A549 treated with Mapracorat at 1 μM for 4 hours (cell line): ENCODE results near the gene DPH1. TPM values are rescaled to one million over a fixed set of nuclear protein-coding genes. Genes with fewer than 3 reads are reported as not detected.

Experiments used
- total RNA-seq: library from RNA; stranded (reverse); fragments of 200-300 nt; extraction: Qiagen RNA extraction; gene quantifications from 5 replicates; pipeline ENCODE4 v1.2.3, GENCODE V29; 2022

Gene DPH1
- total RNA-seq, result 38.2 to 45.5 TPM (median 44.4 TPM) in 5 replicates

DNA sequence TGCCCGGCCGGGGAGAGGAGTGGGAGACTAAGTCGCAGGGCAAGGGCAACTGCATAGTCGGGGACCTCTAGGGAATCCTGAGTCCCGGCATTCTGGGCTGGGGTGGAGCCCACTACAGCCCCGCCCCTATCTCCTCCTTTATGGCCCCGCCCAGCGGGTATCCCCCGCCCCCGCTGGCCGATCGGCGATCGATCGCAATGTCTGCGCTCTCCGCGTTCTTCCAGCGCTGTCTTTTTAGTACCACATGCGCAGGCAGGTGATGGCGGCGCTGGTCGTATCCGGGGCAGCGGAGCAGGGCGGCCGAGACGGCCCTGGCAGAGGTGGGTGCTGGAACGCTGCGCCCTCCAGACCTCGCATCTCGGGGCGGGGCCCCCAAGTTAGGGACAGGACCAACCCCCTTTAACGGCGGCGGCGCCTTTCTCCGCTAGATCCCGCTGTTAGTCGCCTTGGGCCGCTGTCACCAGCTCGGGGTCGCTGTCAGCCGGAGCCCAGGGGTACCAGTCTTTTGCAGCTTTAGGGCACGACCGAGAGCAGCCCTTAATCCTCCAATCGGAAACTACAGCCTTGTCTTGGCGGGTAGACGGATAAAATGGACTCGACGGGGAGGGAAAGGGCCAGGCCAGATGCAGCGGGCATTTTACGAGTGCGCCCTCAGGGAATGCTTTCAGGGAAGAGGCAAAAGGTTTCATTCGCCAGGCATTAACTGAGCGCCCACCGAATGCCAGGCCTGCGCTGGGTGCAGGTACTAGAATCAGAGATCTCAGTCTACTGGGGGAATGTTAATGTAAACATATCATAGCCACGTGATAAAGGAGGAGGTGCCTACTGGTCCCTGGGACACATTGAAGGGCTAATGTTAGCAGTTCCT, at the start of gene DPH1:
Gene DPH1 (plus strand): TSS at position 243 of the 868 bp plus-strand sequence. CDS start 17 bp downstream, at position 260.

DNA sequence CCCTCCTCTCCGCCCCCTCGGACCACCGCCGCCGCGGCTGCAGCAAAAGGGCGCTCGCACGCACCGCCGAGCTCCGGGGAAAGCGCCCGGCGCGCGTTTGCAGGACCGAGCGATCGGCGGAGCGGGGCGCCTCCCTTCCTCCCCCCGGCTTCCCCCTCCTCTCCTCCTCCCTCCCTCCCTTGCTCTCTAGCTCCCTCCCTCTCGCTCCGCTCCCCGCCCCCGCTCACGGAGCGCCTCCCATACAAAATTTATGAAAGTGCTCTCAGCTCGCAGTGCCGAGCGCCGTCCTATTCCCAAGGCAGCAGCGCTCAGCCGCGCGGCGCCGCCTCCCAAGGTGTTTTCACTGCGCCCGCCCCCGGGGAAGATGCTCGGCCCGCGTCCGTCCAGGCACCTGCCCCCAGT, 4.7 kb upstream of the DPH1 start, which contains the start of gene RTN4RL1:
Gene RTN4RL1 (minus strand): TSS at position 115 of the 402 bp plus-strand sequence. CDS start 469 bp downstream, outside the sequence.

DNA sequence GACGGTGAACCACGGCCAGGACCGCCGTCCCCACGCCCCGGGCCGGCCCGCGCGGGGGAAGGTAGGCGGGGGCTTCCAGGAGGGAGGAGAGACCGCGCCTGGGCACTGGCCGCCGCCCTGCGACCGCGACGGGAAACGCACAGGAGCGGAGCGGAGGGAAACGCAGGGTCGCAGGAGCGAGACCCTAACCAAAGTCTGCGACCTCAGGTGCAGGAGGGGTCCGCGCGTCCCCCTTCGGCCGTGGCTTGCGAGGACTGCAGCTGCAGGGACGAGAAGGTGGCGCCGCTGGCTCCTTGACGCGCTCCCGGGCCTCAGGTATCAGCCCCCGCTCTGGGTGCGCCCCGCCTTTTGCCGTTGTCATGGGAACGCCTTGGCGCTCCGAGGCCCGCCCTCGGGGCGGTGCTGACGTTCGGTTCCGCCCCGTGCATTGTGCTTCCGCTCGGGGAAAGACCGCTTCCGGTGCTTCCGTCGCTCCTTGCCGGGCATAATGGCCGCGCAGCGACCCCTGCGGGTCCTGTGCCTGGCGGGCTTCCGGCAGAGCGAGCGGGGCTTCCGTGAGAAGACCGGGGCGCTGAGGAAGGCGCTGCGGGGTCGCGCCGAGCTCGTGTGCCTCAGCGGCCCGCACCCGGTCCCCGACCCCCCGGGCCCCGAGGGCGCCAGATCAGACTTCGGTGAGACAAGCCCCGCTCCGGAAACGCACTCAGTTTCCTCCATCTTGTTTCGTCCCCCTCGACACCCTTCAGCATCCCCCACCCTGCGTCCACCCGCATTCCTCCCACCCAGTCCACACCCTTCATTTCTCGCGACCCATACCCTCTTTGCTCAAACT, 11.8 kb downstream of the DPH1 start, which contains the start of gene OVCA2:
Gene OVCA2 (plus strand): TSS at position 462 of the 829 bp plus-strand sequence. CDS start 26 bp downstream, at position 488.

DNA sequence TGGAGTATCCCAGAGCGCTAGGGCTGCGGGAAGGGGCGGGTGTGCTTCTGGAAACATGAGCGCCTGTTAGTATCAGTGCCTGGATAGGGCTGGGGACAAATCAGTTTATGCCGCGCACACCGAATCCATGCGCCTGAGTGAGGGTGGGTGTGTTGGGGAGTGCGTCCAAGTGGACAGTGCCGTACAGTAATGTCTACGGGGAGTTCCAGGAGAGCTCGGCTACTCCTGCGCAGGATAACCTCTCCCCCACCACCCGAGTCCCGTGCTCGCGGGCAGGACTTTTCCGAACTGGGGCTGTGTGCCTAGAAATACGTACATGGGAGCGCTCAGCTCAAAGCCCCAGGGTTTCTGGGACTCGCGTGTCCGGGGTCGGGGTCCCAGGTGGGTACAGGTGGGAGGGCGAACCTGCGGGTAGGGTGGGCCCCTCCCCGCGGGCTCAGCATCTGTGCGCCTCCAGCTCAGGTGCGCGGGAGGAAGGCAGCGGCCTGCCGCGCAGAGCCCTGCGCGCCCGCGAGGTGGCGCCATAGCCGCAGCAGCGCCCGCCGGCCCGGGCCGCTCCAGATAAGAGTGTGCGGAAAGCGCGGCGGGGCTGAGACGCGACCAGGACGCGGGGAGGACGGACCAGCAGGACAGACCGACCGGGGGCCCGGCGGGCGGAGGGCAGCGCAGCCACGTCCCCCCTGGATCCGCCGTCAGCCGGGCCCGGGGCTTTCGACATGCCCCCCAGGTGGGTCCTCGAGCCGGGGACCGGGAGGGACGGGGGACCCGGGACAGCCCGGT, 24.7 kb downstream of the DPH1 start, which contains the start of gene HIC1:
Gene HIC1 (plus strand): TSS at position 592 of the 780 bp plus-strand sequence. CDS start 1,588 bp downstream, outside the sequence.

Other genes starting within 250 kb of the DPH1 start
- 7.7 to 10.1 TPM (median 8.9 TPM) in 5 replicates for gene SMYD4, start 200.3 kb upstream of the DPH1 start, total RNA-seq
- gene RPA1, start 200.1 kb upstream of the DPH1 start, total RNA-seq, result 61.3 to 81.1 TPM (median 71.4 TPM) in 5 replicates
- 8.4 to 11.6 TPM (median 9.8 TPM) in 5 replicates for gene RTN4RL1, start 4.8 kb upstream of the DPH1 start, total RNA-seq
- gene OVCA2, start 11.9 kb downstream of the DPH1 start, total RNA-seq, result 57.8 to 84.0 TPM (median 74.1 TPM) in 5 replicates
- gene HIC1, start 24.9 kb downstream of the DPH1 start, total RNA-seq, result 0.53 to 1.8 TPM (median 1.8 TPM) in 5 replicates